Epithelial cell of esophagus (primary cell): Measurements from ENCODE around the gene TRAF3IP1.
A peak's percentile ranks its signal among the peaks of the same experiment; 100 is the strongest.
"Not testable (repeated sequence)": the region's sequence is repeated elsewhere in the genome, so short reads cannot be mapped to it uniquely, and the experiment has no call there.

Experiments
- DNase-seq: peaks from one replicate; pipeline ENCODE4 v3.0.0; 2010; ENCODE audit warnings: low read depth
- H3K4me3 ChIP-seq: 2 replicates; pipeline ENCODE4 v1.5.1; 2011; ENCODE audit warnings: mild to moderate bottlenecking, low read length, control low read depth
- TF ChIP-seq, protein P1 (sequence below): IDR thresholded peaks from 2 replicates; pipeline ENCODE4 v1.5.1; 2011; ENCODE audit warnings: low read depth, mild to moderate bottlenecking, low read length, control low read depth, inconsistent platforms; ENCODE audit not compliant: insufficient read depth; ENCODE audit errors: missing control alignments

TRAF3IP1 gene, protein sequence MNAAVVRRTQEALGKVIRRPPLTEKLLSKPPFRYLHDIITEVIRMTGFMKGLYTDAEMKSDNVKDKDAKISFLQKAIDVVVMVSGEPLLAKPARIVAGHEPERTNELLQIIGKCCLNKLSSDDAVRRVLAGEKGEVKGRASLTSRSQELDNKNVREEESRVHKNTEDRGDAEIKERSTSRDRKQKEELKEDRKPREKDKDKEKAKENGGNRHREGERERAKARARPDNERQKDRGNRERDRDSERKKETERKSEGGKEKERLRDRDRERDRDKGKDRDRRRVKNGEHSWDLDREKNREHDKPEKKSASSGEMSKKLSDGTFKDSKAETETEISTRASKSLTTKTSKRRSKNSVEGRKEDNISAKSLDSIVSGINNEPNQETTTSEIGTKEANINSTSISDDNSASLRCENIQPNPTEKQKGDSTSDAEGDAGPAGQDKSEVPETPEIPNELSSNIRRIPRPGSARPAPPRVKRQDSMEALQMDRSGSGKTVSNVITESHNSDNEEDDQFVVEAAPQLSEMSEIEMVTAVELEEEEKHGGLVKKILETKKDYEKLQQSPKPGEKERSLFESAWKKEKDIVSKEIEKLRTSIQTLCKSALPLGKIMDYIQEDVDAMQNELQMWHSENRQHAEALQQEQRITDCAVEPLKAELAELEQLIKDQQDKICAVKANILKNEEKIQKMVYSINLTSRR

DNA sequence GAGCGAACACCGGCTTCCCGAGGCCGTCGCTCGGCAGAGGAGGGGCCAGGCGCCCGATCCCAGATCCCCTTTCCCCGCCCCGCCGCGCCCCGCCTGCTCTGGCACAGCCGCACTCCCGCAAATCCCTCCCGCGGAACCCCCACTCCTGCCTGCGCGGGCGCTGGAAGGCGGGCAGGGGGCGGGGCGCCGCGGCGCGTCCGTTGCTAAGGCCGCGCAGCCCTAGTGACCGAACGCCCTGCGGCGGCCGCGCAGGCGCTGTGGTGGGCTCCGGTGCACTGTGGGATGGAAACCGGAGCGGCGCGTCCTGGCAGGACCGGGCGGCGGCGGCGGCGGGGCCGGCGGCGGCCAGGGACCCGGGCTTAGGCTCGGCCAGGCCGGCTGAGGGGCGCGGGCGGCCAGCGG, at the start of gene TRAF3IP1:
TRAF3IP1 (plus strand) TSS at position 273 of the 402 bp plus-strand sequence. CDS start 145 bp downstream, outside the sequence.
- peak; percentile 95 for DNase-seq
- peak within 1 kb of the TSS; percentile 58 for H3K4me3 ChIP-seq
- TF ChIP-seq, protein P1, sequence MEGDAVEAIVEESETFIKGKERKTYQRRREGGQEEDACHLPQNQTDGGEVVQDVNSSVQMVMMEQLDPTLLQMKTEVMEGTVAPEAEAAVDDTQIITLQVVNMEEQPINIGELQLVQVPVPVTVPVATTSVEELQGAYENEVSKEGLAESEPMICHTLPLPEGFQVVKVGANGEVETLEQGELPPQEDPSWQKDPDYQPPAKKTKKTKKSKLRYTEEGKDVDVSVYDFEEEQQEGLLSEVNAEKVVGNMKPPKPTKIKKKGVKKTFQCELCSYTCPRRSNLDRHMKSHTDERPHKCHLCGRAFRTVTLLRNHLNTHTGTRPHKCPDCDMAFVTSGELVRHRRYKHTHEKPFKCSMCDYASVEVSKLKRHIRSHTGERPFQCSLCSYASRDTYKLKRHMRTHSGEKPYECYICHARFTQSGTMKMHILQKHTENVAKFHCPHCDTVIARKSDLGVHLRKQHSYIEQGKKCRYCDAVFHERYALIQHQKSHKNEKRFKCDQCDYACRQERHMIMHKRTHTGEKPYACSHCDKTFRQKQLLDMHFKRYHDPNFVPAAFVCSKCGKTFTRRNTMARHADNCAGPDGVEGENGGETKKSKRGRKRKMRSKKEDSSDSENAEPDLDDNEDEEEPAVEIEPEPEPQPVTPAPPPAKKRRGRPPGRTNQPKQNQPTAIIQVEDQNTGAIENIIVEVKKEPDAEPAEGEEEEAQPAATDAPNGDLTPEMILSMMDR = no peak

DNA sequence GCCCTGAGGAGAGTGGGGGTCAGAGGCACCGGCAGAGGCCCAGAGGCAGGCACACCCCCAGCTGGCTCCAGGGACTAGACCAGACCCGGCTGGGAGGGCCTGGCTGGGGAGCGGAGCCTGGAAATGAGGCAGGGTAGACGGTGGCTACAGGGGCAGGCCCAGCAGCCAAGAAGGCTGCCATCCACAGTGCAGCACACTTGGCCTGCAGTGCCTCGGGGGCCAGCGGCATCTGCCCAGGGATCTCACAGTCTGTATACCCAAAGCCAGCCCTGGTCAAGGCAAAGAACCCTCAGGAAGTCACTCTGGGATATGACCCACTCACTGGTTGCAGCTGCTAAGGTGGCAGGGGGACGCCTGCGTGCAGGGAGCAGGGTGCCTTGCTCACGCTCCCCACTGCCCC, 49.7 kb upstream of the TRAF3IP1 start:
- TF ChIP-seq, protein P1 = no peak
- H3K4me3 ChIP-seq = no peak overlapping the region
- no peak for DNase-seq

DNA sequence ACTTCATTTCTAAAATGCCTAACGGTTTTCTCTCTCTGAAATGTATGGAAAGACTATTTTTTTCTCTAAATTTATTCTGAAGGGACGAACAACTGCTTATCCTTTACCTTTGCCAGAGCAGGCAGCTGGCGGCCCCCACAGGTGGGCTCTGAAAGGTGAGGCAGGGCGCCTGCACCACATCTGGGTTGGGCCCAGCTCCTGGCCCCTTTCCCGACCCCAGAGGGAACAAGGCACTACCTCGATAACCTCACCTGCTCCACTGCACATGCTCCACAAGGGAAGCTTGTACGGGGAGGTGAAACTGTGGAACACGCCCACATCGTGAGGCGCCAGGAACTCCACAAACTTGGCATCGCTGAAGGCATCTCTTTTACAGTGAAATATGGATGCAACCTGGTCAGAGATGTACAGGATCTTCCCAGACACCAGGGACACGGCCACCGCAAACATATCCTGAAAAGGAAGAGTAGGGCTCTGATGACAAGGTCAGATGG, 49.2 kb upstream of the TRAF3IP1 start:
- H3K4me3 ChIP-seq = no peak overlapping the region
- no peak for DNase-seq
- TF ChIP-seq, protein P1 = no peak

DNA sequence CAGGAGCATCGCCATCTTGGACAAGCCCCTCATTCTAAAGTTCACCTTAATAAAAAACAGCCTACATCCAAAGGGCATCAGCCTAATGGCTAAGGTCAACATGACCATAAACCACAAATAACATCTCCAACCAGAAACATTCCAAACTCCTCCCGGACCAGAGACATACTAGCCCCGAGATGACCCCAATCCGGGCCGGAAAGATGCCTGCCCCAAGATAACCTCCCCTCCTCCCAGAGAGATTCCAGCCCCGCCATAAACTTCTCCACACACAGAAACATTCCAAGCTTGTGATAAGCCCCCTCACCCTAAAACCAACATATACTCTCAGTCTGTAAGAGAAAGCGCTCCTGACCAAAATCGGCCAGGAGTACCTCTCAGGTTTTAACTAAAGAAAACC, 48.6 kb upstream of the TRAF3IP1 start:
- H3K4me3 ChIP-seq, DNase-seq: not testable (repeated sequence)

DNA sequence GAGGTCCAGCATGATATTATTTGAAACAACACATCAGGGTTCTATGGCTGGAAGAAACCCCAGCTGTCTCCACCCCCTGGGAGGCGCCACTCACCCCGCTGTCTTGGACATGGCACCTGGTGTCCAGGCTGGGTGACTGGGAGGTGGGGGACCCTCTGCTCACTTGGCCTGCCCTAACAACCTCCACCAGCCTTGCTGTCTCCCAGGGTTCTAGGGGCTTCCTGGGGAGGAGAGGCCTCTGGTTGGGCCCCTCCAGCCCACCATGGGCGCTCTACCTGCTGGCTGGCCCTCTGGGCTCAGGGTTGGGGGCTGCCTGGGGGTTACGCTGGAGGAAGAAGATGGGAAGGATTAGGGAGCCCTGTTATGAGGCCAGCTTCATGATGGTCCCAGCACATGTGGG, 48.2 kb upstream of the TRAF3IP1 start:
- no peak for DNase-seq
- H3K4me3 ChIP-seq = no peak overlapping the region
- TF ChIP-seq, protein P1 = no peak

DNA sequence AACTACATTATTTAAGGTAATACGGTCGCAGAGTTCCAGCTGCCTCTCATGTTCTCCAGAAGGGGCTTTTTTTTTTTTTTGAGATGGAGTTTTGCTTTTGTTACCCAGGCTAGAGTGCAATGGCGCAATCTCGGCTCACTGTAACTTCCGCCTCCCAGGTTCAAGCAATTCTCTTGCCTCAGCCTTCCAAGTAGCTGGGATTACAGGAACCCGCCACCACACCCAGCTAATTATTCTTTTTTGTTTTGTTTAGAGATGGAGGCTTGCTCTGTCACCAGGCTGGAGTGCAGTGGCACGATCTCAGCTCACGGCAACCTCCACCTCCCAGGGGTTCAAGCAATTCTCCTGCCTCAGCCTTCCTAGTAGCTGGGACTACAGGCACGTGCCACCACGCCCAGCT, 46.9 kb upstream of the TRAF3IP1 start:
- not testable (repeated sequence) for DNase-seq

DNA sequence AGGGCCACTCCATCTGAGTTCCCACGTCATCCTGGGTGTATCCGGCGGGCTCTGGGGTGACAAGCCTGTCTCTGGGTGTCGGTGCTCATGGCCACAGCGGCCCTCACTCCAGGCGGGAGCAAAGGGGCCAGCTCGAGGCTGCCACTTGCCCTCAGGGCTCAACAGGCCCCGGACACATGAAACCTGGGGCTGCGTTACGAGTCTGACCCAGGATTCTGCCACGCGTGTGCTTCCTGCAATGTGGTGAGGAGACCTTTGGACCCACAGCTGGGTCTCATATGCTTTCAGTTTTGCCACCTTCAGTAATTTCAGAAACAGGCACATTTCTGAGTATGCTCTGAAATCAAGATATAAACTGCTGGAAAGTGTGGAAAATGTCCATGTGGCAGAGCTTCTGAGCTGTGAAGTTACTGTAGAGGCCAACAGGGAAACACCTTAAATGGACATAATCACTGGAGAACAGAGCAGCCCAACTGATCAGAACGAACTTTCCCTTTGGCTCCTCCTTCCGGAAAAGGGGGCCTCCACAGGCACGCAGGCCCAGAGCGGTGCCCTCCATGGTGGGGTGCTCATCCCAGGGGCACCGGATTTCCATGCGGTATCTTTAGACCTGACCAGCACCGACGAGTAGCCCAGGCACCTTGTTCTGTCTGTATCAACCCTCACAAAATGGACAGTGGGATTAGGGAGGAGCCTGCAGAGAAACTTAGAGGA, 46.0 kb upstream of the TRAF3IP1 start:
- H3K4me3 ChIP-seq = no peak overlapping the region
- DNase-seq = no peak
- TF ChIP-seq, protein P1 = no peak

More for the DNA sequence above, 46.9 kb upstream of the TRAF3IP1 start:
- H3K4me3 ChIP-seq = not testable (repeated sequence)
